ENCODE results near the gene FAM181A. TPM values are rescaled to one million over a fixed set of nuclear protein-coding genes. Genes with fewer than 3 reads are reported as not detected.

FAM181A gene
- total and polyA plus RNA-seq, 9 of the 15 experiments (the other 6 are each of a cell fraction or from before 2014, with no cell fraction given), result not detected

GRCh38 chr14:93930296-93930988 lies 3.3 kb downstream of the FAM181A start:
- Histone ChIP-seq H4K20me1 (replicated peaks; ENCODE audit: control insufficient read depth, insufficient read depth, low read length) (no peaks in the 10 kb centered on the region), H3K4me2 (ENCODE audit: insufficient read depth, low read length) (no peak overlapping the region), H3K4me3 (no peak overlapping the region), H3K27me3 (ENCODE audit: control insufficient read depth in 2 of 2, insufficient read depth in 2 of 2, low read length in 2 of 2) (peaks cover 0 to 23% of the 10 kb centered on the region in 2 experiments; a peak in 3 of 5 replicates), H3K9ac (ENCODE audit: insufficient read depth in 1 of 2, low read depth in 2 of 2, low read length in 2 of 2) (no peak overlapping the region), H3K27ac (ENCODE audit: extremely low read depth, low read depth, low read length) (no peak overlapping the region), H3K9me3 (replicated peaks; ENCODE audit: control insufficient read depth, insufficient read depth, low read depth, low read length) (no peaks in the 10 kb centered on the region), H3K79me2 (ENCODE audit: control insufficient read depth, insufficient read depth, low read length) (no peaks in the 10 kb centered on the region), H3K9me1 (ENCODE audit: control insufficient read depth, insufficient read depth, low read length) (no peaks in the 10 kb centered on the region), H3K4me1 (replicated peaks in 1 of 2; ENCODE audit: control insufficient read depth in 2 of 2, insufficient read depth in 2 of 2, low read length in 2 of 2) (no peaks in the 10 kb centered on the region), H2AFZ (ENCODE audit: low read depth, low read length) (no peak overlapping the region), H3K36me3 (ENCODE audit: control insufficient read depth, insufficient read depth, low read length) (no peaks in the 10 kb centered on the region)
- 0% methylated on average over 8 of the region's 8 CpGs for WGBS (ENCODE audit: insufficient coverage, low coverage, missing lambda C conversion rate)
- in situ Hi-C loops (cut with MboI), result no loop called here
- TF ChIP-seq CBFA2T3 (IDR thresholded peaks at IDR 0.05), result no peak
- FAIRE-seq (no peak), DNase-seq (ENCODE audit: extremely low read depth in 1 of 4, low spot score in 3 of 4) (no peak), ATAC-seq (no peak)
- intact Hi-C loops (cut with micrococcal nuclease), result no loop called here
- POLR2A ChIA-PET, result no interaction called here
- CTCF ChIA-PET (ENCODE audit: low intra/inter-chr PET ratio), result no interaction called here
- no TSS peak for BruUV-seq (replicated peaks)

GRCh38 chr14:93930989-93931307 lies 3.8 kb downstream of the FAM181A start:
- Histone ChIP-seq H2AFZ (ENCODE audit: low read depth, low read length) (no peak overlapping the region), H3K9me3 (replicated peaks; ENCODE audit: control insufficient read depth, insufficient read depth, low read depth, low read length) (no peaks in the 10 kb centered on the region), H3K4me2 (ENCODE audit: insufficient read depth, low read length) (no peak overlapping the region), H3K79me2 (ENCODE audit: control insufficient read depth, insufficient read depth, low read length) (no peaks in the 10 kb centered on the region), H3K9me1 (ENCODE audit: control insufficient read depth, insufficient read depth, low read length) (no peaks in the 10 kb centered on the region), H3K4me1 (replicated peaks in 1 of 2; ENCODE audit: control insufficient read depth in 2 of 2, insufficient read depth in 2 of 2, low read length in 2 of 2) (no peaks in the 10 kb centered on the region), H3K27ac (ENCODE audit: extremely low read depth, low read depth, low read length) (no peak overlapping the region), H3K36me3 (ENCODE audit: control insufficient read depth, insufficient read depth, low read length) (no peaks in the 10 kb centered on the region), H3K4me3 (no peak overlapping the region), H4K20me1 (replicated peaks; ENCODE audit: control insufficient read depth, insufficient read depth, low read length) (no peaks in the 10 kb centered on the region), H3K9ac (ENCODE audit: insufficient read depth in 1 of 2, low read depth in 2 of 2, low read length in 2 of 2) (no peak overlapping the region), H3K27me3 (ENCODE audit: control insufficient read depth in 2 of 2, insufficient read depth in 2 of 2, low read length in 2 of 2) (peaks cover 0 to 17% of the 10 kb centered on the region in 2 experiments; a peak in 2 of 5 replicates)
- in situ Hi-C loops (cut with MboI) (no loop called here), intact Hi-C loops (cut with micrococcal nuclease) (no loop called here)
- ChIA-PET CTCF (ENCODE audit: low intra/inter-chr PET ratio) (no interaction called here), POLR2A (interaction anchor here (0.7 kb wide), 1 partner anchor 136 kb away, joined by 3 read pairs; no protein-coding TSS in a partner anchor)
- DNase-seq (ENCODE audit: extremely low read depth in 1 of 4, low spot score in 3 of 4), result no peak
- no peak for ATAC-seq
- BruUV-seq (replicated peaks), result no TSS peak
- WGBS (ENCODE audit: insufficient coverage, low coverage, missing lambda C conversion rate), result 0% methylated on average over 4 of the region's 4 CpGs
- FAIRE-seq, result no peak
- no peak for TF ChIP-seq RHOXF2B (CRISPR knock-in tag; conservative IDR thresholded peaks at IDR 0.05)
- TF ChIP-seq ILF3 (IDR thresholded peaks at IDR 0.05; ENCODE audit: borderline replicate concordance), result no peak
- no peak for TF ChIP-seq GATA2 (CRISPR knock-in tag; IDR thresholded peaks at IDR 0.05)
- TF ChIP-seq ZNF133 (CRISPR knock-in tag; IDR thresholded peaks at IDR 0.05), result no peak
- TF ChIP-seq ZNF644 (tag; IDR thresholded peaks at IDR 0.05; ENCODE audit: low read depth), result no peak
- no peak for TF ChIP-seq EP300 (IDR thresholded peaks at IDR 0.05; ENCODE audit: low read length)
- TF ChIP-seq FOXO4 (CRISPR knock-in tag; IDR thresholded peaks at IDR 0.05), result no peak
- TF ChIP-seq U2AF2 (optimal IDR thresholded peaks at IDR 0.05; ENCODE audit: low read depth, low read length), result no peak
- TF ChIP-seq SNIP1 (IDR thresholded peaks at IDR 0.05; ENCODE audit: low read depth), result no peak
- TF ChIP-seq ZNF146 (CRISPR knock-in tag; IDR thresholded peaks at IDR 0.05; ENCODE audit: unreplicated experiment), result no peak
- no peak for TF ChIP-seq PYGO2 (tag; IDR thresholded peaks at IDR 0.05)
- no peak for TF ChIP-seq ZNF449 (CRISPR knock-in tag; IDR thresholded peaks at IDR 0.05)
- no peak for TF ChIP-seq CREB1 (IDR thresholded peaks at IDR 0.05)
- TF ChIP-seq CREB1 (CRISPR knock-in tag; IDR thresholded peaks at IDR 0.05), result no peak
- TF ChIP-seq SETDB1 (IDR thresholded peaks at IDR 0.05; ENCODE audit: low read length), result no peak
